ENCODE data around the gene KRT40.
"Not testable (repeated sequence)": the region's sequence is repeated elsewhere in the genome, so short reads cannot be mapped to it uniquely, and the experiment has no call there.

The KRT40 gene

GRCh38 chr17:40984226-40984625 is at the start of gene KRT40:
Gene KRT40, minus strand, starts transcription at chr17:40984326. Its CDS starts 53 bp downstream, at chr17:40984273.
- DNase-seq = no peak

GRCh38 chr17:41029633-41030245 is 45.6 kb upstream of the KRT40 start, which contains the start of gene KRTAP1-4:
Gene KRTAP1-4, minus strand, starts transcription at chr17:41030195. Its CDS starts 117 bp downstream, at chr17:41030078.
- DNase-seq = no peak

- no peak for DNase-seq
Measured at GRCh38 chr17:41026715-41027471, 42.8 kb upstream of the KRT40 start, which contains the start of gene KRTAP1-5. Gene KRTAP1-5, minus strand, starts transcription at chr17:41027208. Its CDS starts 53 bp downstream, at chr17:41027155.

GRCh38 chr17:41024697-41025096 is 40.6 kb upstream of the KRT40 start:
- no peak for DNase-seq

GRCh38 chr17:41020336-41020735 is 36.2 kb upstream of the KRT40 start:
- DNase-seq = no peak

- DNase-seq = no peak
Measured at GRCh38 chr17:41019415-41019814, 35.3 kb upstream of the KRT40 start.

- DNase-seq = no peak
Measured at GRCh38 chr17:41018541-41018940, 34.4 kb upstream of the KRT40 start.

GRCh38 chr17:41016578-41017215 is 32.6 kb upstream of the KRT40 start:
- no peak for DNase-seq

- no peak for DNase-seq
Measured at GRCh38 chr17:41015454-41015853, 31.3 kb upstream of the KRT40 start.

- no peak for DNase-seq
Measured at GRCh38 chr17:41013606-41014005, 29.5 kb upstream of the KRT40 start.

- no peak for DNase-seq
Measured at GRCh38 chr17:41013181-41013580, 29.1 kb upstream of the KRT40 start.

GRCh38 chr17:41012326-41013120 is 28.4 kb upstream of the KRT40 start:
- no peak for DNase-seq

GRCh38 chr17:41010441-41010840 is 26.3 kb upstream of the KRT40 start:
- no peak for DNase-seq

GRCh38 chr17:41009936-41010335 is 25.8 kb upstream of the KRT40 start:
- DNase-seq = no peak

GRCh38 chr17:41009301-41009760 is 25.2 kb upstream of the KRT40 start:
- DNase-seq = no peak

- DNase-seq = no peak
Measured at GRCh38 chr17:41008811-41009210, 24.7 kb upstream of the KRT40 start, which contains the start of gene KRTAP3-1. Gene KRTAP3-1, minus strand, starts transcription at chr17:41009128. Its CDS starts 54 bp downstream, at chr17:41009074.

GRCh38 chr17:41004397-41004796 is 20.3 kb upstream of the KRT40 start:
- no peak for DNase-seq

- no peak for DNase-seq
Measured at GRCh38 chr17:41003926-41004325, 19.8 kb upstream of the KRT40 start.

- no peak for DNase-seq
Measured at GRCh38 chr17:41002814-41003213, 18.7 kb upstream of the KRT40 start.

GRCh38 chr17:41001795-41002194 is 17.7 kb upstream of the KRT40 start:
- no peak for DNase-seq

- DNase-seq = not testable (repeated sequence)
Measured at GRCh38 chr17:40999563-40999962, 15.4 kb upstream of the KRT40 start, which contains the start of gene KRTAP3-2. Gene KRTAP3-2, minus strand, starts transcription at chr17:40999906. Its CDS starts 53 bp downstream, at chr17:40999853.

GRCh38 chr17:40997361-40997760 is 13.2 kb upstream of the KRT40 start:
- DNase-seq = no peak

- DNase-seq = no peak
Measured at GRCh38 chr17:40996829-40997228, 12.7 kb upstream of the KRT40 start.
